GM21381 (cell line): ENCODE measurements around the gene PELI1.

Experiments
- ATAC-seq: cut with Tn5 transposase; IDR thresholded peaks from one replicate; pipeline ENCODE4 v1.9.1; 2021; ENCODE audit warnings: mild to moderate bottlenecking, moderate library complexity; ENCODE audit not compliant: unreplicated experiment

The PELI1 gene

GRCh38 chr2:64144057-64145013 lies at the start of gene PELI1:
PELI1 (minus strand) TSS chr2:64144420; CDS start chr2:64108310, 36,110 bp downstream.
- ATAC-seq, result peak; percentile 76

- no peak for ATAC-seq
These were observed 49.3 kb upstream of the PELI1 start for GRCh38 chr2:64193491-64193890.

- ATAC-seq, result no peak
These were observed 48.5 kb upstream of the PELI1 start for GRCh38 chr2:64192664-64193105.

GRCh38 chr2:64192125-64192479 lies 47.9 kb upstream of the PELI1 start:
- ATAC-seq, result no peak

- ATAC-seq, result no peak
These were observed 45.4 kb upstream of the PELI1 start for GRCh38 chr2:64189586-64189985.

- no peak for ATAC-seq
These were observed 44.9 kb upstream of the PELI1 start for GRCh38 chr2:64189167-64189566.

GRCh38 chr2:64186699-64187605 lies 42.7 kb upstream of the PELI1 start:
- ATAC-seq, result no peak

GRCh38 chr2:64179582-64180321 lies 35.5 kb upstream of the PELI1 start:
- peak; percentile 75 for ATAC-seq

- ATAC-seq, result no peak
These were observed 33.1 kb upstream of the PELI1 start for GRCh38 chr2:64177315-64177714.

- ATAC-seq, result no peak
These were observed 31.4 kb upstream of the PELI1 start for GRCh38 chr2:64175419-64176197.

GRCh38 chr2:64173156-64174135 lies 29.2 kb upstream of the PELI1 start:
- ATAC-seq, result no peak

GRCh38 chr2:64168756-64169155 lies 24.5 kb upstream of the PELI1 start:
- no peak for ATAC-seq

GRCh38 chr2:64168201-64168600 lies 24.0 kb upstream of the PELI1 start:
- no peak for ATAC-seq

GRCh38 chr2:64166637-64167420 lies 22.6 kb upstream of the PELI1 start:
- no peak for ATAC-seq

- ATAC-seq, result no peak
These were observed 22.0 kb upstream of the PELI1 start for GRCh38 chr2:64166212-64166611.

- ATAC-seq, result no peak
These were observed 21.5 kb upstream of the PELI1 start for GRCh38 chr2:64165706-64166105.

- no peak for ATAC-seq
These were observed 20.4 kb upstream of the PELI1 start for GRCh38 chr2:64164629-64165028.

GRCh38 chr2:64162516-64162915 lies 18.3 kb upstream of the PELI1 start:
- no peak for ATAC-seq
